K562 (cell line): Measurements from ENCODE around the gene CFAP206.

Experiments
- CHD2 ChIP-seq: IDR thresholded peaks from 2 replicates; pipeline ENCODE4 v1.6.1; 2011; ENCODE audit warnings: low read depth, low read length
- CTCF ChIP-seq, 3 experiments: IDR thresholded peaks in 2 of 3; conservative IDR thresholded peaks in 1 of 3; 2 replicates each; pipeline ENCODE4 v1.5.1; 2011 to 2012; ENCODE audit warnings: low read length in 3 of 3, mild to moderate bottlenecking in 3 of 3, control low read depth in 2 of 3, improper control_type of control experiment in 1 of 3, inconsistent platforms in 1 of 3, low read depth in 1 of 3, mixed read lengths in 1 of 3, moderate library complexity in 1 of 3; ENCODE audit not compliant: insufficient read depth in 2 of 3
- GATAD2A ChIP-seq: fragments of 450-650 bp; IDR thresholded peaks from 2 replicates; pipeline ENCODE4 v1.6.1; 2017
- POU5F1 ChIP-seq: fragments of 150-350 bp; IDR thresholded peaks from 2 replicates; pipeline ENCODE4 v1.6.1; 2014; ENCODE audit warnings: borderline replicate concordance, low read length, low read depth, mild to moderate bottlenecking; ENCODE audit not compliant: partially characterized antibody

- TF ChIP-seq CTCF (IDR thresholded peaks at IDR 0.05 in 2 of 3, conservative IDR thresholded peaks at IDR 0.05 in 1 of 3; ENCODE audit: insufficient read depth in 2 of 3, low read depth in 1 of 3, low read length in 3 of 3) (peak; percentile 51 to 55 (median 52); a peak in 5 of 6 replicates), CHD2 (no peak), POU5F1 (no peak), GATAD2A (no peak)
Observed at GRCh38 chr6:87483929-87484328, 76.2 kb downstream of the CFAP206 start.
